GM19438 (cell line): Measurements from ENCODE around the gene UBE2E1.

ENCODE experiments used
- ATAC-seq: cut with Tn5 transposase; IDR thresholded peaks from one replicate; pipeline ENCODE4 v1.9.1; 2021; ENCODE audit warnings: low read depth; ENCODE audit not compliant: unreplicated experiment

UBE2E1 gene

DNA sequence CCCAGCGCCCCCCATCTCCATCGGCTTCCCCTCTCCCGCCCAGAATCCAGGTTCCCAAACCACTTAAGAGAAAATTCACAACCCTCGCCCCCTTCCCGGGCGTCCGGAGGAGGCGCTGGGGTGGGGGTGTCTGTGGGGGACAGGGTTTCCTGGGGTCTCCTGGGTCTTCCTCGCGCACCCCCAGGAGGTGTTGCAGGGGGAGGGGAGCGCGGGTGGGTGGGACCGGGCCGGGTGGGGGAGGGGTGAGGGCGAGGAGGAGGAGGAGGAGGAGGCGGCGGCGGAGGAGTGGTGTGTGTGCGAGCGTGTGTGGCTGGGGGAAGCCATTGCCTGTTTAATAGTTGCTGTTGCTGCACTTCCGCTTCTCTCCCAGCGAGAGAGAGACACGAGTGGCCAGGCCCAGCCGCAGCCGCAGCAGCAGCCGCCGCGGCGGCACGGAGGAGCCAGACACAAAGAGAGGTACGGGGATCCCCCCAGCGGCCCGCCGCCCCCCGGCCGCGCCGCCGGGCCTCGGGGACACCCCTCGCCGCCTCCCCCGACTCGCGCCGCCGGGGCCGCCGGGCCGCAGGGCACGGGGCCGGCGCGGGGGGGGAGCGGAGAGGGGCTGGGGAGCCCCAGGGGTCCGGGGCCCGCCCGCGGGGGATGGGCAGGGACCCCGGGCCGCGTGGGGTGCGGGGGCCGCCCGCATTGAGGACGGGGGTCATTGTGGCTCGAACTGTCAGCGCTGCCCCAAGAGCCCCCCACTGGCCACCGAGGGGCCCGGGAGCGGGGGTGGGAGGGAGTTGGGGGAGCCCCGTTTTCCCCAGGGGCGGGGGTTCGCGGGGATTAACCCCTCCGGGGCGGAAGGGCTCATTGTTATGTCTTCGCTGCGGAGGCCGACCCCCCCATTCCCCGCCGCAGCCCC lies at the start of gene UBE2E1:
Gene UBE2E1 (plus strand): TSS at position 323 of the 901 bp plus-strand sequence. CDS start 1,315 bp downstream, outside the sequence.
- ATAC-seq, result peak; percentile 66

DNA sequence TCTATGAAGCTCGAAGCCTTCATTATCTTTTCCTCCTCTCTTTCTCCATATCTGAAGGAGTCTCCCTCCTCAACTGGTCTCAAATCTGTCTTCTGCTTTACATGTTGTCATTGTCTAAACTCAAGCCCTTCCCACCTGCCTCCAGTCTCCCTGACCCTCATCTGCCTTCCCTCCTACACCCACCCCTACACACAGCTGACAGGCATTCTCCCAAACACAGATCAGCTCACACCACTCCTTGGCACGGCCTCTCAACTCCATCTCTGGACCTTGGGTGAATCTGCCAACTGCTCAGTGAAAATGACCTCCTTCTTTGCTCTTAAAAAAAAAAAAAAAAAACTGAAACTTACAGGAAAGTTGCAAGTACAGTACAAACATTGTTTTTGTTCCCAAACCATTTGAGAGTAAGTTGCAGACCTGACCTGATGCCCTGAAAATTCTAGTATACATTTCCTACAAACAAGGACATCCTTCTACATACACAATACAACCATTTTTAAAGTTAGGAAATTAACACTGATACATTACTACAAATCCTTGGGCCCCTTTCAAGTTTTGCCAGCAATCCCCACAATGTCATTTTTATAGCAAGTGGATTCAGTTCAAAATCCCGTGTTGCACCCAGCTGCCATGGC lies 49.4 kb upstream of the UBE2E1 start:
- ATAC-seq, result no peak

DNA sequence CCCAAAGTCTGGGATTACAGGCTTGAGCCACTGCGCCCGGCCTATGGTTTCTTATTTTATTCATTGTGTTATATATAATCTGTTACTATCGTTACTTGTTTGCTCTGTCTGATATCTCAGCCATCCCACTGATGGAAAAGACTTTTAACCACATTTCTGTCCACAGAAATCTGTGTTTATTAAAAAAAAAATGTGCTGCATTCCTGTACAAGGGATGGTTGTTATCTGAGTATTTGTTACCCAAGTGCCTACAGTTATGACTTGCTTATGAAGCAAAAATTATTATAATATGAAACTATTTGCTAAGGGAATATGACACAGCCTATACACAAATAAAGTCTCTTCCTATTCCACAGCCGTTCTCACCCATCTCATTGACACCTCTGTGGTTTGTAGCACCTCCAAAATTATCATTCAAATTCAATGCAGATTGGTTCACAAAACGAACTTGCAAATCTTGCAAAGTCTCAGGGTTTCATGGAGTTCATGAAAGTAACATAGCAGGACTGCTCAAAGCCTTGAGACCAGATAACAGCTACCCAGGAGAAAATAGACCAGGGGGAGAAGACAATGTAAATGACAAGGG lies 47.4 kb upstream of the UBE2E1 start:
- ATAC-seq, result no peak

DNA sequence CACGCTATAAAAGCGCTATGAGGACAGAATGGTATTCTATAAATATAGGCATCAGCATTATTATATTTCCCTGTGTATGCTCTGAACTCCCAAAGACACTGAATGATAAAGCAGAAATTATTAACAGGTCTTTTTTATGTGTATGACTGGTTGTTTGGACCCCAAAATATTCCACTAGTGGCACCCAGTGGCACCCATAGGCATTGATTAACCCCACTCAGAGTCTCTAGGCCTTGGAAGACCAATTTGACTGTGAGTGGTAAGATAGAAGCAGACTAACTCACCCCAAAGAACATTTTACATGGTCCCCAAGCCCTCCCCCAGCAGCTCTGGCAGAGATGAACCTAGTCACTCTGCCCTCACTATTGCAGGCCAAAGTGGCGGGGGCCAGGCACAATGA lies 45.4 kb upstream of the UBE2E1 start:
- ATAC-seq, result no peak

DNA sequence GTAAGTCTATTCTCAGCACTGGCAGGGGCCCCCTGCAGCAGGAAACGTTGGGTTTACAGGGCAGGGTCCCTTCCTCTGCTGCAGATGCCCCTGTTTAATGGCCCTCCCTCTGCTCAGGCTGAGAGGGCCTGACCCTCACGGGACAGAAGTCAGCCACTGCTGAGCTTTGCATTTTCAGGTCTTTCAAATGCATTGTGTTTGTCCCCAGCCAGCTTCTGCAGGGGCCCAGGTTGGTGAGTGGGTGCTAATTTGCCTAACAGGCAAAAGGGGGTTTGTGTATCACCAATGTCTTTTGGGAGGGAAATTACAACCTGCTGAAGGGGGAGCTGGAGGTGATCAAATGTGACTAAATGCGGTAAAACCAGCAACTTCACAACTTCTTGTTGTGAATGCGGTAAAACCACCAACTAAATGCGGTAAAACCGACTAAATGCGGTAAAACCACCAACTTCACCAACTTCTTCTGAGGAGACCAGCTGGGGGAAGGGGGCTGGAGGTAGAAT lies 44.8 kb upstream of the UBE2E1 start:
- ATAC-seq, result no peak

DNA sequence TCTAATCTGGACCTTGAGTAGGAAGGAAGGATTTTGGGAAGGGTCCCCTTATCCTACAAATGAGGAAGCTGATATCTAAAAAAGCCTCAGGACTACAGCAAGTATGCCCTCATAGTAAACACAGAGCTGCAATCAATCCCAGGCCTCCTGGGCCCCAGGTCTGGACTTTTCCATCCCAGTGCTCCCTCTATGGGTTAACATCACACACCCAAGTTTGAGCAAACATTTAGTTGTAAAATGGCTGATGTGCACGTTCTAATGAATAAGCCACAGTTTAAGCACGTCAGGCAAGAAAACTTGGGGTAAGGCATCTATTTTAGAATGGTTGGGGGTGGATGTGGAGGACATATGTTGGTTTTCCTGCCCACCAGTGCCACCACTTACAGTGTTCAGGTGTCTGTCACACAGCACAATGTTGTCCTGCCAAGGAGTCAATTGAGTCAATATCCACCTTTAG lies 44.3 kb upstream of the UBE2E1 start:
- peak; percentile 47 for ATAC-seq

DNA sequence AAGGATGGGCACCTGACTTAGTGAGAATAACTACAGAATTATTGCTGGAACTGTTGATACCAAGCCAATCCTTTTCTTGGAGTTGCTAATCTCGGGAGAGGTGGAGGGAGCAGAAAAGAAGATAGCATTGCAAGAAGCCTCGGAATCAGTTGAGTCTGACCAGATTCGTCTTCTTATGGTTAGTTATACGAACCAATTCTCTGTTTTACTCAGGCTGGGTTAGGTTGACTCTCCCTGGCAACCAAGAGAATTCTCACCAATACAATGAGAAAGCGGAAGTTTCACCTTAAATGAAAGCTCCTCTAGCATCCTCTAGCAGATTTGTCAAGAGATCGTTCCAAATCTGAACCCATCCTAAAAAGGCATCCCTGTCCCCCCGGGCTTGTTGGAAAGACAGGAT lies 43.5 kb upstream of the UBE2E1 start:
- ATAC-seq, result peak; percentile 78

DNA sequence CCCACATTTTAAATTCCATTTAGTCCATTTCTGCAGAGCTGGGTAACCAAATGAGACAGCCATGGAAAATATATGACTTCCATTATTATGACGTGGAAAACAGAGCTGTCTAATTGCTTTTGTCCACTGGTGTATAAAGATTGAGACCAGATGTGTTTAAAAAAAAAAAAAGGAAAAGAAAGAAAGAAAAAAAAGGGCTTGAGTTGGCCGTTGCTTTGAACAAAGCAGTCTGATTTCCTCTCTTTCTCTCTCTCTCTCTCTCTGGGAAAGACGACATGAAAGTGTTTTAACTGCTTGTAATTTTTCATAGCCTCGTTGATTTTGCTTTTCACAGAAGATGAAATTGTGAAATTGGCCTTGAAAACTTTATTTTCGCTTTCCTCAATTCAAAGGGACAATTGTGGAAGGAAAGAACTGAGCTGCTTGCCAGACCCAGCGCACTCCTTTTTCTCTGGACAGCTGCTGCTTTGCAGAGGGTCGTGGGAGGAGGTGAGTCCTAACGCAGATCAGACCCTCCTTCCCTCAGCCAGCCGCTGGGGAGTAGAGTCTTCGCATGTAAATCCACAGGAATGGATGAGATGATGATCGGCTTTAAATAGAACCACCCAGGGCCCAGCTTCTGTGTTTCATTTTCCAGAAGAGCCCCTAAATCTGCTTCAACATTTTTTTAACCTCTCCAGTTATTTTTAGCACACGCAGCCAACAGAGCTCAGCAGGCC lies 42.8 kb upstream of the UBE2E1 start:
- no peak for ATAC-seq

DNA sequence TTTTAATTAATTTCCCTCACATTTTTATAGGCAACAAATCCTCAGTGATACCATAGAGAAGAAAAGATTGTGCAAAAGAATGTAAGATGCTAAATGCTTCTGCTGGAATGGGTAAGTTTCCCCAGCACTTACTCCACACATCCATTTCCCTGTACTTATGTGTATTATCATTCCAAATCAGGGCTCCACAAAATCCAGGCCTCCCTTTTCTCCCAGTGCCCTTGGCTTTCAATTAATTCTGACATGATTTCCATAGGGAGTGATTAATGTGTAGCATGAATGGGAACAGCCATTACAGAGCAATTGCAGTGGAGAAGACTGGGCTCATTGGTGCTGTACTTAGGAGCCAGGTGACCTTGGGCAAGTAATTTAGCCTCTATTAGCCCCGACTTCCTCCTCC lies 41.3 kb upstream of the UBE2E1 start:
- ATAC-seq, result no peak

DNA sequence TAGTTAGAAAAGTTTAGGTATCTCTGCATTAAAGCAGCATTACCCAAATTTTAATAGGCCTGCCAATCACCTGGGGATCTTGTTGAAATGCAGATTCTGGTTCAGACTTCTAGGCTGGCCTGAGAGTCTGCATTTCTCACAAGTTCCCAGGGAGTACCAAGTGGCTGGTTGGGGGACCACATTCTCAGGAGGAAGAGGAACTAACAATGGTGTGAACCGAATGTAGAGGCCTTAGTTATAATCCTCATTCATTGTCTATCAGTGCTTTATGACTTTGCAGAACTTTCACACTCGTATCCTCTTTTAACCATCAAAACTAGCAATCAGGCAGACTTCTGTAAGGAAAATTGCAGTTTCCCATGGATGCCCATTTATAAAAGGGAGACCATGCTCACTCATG lies 38.2 kb upstream of the UBE2E1 start:
- ATAC-seq, result no peak

DNA sequence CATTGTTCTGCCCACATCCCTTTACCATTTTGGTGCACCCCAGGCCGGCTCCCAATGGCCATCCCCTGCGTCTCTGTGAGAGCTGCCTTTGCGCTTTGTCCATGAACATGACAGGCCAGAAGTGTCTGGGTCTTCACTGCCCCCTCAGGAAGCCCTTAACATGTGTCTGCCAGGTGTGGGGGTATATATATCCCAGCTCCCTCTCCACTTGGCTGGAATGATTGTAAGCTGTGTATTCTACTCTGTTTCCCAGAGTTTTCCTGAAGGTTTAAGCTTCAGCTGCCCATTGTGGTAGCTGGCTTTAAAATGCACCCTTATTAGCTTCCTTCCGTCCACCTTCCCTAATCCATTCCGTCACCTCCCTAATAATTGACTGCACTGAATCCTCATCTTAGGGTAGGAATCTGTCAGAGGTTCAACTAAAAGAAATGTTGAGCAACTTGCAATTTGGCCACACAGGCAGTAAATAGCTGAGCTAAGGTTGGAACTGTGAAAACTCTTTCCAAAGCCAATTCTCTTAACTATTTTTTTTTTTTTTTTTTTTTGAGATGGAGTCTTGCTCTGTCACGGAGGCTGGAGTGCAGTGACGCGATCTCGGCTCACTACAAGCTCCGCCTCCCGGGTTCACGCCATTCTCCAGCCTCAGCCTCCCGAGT lies 30.4 kb upstream of the UBE2E1 start:
- no peak for ATAC-seq

DNA sequence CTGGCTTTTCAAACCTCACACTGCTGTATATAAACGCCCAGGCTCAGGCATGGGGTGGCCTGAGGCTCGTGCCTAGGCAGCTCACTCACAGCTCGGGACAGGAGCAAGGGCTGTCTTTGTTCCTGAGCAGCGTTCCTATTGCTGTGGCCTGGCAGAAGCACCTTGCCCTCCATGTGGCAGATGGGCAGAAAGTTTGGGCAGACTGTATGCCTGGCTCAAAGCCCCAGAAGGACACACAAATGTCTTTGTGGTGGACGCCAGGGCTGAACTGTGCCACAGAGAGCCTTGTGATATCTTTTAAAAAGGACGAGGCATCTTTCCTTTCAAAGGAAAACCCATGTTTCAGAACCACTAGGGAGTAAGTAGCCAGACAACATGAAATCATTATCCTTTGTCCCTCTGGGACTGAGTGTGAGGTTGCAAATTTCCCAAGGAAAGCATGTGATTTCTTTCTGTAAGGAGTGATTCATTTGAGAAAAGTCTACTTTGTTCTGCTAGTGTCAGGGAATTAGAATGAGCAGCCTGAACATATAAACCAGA lies 29.3 kb upstream of the UBE2E1 start:
- no peak for ATAC-seq

DNA sequence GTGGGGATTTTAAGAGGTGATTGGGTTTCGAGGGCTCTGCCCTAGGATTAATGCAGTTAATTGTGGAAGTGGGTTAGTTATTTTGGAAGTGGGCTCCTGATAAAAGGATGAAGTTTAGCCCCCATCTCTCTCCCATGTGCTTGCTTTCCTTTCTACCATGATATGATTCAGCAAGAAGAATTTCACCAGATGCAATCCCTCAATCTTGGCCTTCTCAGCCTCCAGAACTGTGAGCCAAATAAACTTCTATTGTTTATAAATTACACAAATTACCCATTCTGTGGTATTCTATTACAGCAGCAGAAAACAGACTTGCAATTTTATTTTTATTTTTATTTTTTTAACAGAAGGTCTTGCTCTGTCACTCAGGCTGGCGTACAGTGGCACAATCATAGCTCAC lies 27.3 kb upstream of the UBE2E1 start:
- no peak for ATAC-seq

DNA sequence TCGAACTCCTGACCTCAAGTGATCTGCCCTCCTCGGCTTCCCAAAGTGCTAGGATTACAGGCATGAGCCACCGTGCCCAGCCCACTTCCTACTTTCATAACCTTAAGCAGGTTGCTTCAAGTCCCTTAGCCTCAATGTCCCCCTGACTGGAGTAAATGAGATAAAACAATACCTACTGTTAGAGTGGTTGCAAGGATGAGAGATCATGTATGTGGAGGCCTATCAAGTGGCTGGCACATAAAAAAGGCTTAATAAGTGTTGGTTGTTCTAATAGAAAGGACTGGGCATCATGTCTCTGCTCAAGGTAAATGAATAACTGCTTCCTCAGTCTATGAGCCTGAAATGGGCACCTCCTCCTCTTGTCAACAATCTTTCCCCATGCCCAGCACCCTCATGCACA lies 25.9 kb upstream of the UBE2E1 start:
- no peak for ATAC-seq

DNA sequence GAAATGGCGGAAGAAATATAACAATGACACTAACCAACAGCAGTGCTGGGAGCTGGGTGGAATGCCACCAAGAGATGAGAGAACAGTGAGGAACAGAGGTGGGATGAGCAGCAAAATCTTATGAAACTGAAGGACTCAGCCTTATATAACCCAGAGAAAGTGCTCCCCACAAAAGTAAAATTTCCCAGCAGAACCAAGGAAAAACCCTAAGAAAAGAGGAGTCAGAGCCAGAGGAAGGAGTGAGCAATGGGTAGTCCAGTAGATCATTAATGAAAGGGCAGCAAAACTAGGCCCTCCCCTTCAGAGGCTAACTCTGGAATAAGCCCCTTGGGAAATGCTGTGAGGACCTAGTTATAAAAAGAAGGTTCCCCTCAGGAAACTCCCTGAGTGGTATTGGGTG lies 24.7 kb upstream of the UBE2E1 start:
- no peak for ATAC-seq

DNA sequence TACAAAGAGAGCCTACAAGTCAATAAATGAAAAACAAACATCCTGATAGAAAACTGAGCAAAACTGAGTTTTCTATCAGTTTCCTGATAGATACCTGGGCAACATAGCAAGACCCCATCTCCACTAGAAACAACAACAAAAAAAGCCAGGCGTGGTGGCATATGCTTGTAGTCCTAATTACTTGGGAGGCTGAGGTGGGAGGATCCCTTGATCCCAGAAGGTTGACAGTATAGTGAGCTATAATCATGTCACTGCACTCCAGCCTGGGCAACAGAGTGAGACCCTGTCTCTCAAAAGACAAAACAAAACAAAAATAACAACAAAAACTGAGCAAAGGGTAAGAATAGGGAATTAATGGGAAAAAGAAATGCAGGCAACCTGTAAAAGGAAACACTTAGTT lies 23.9 kb upstream of the UBE2E1 start:
- ATAC-seq, result no peak

DNA sequence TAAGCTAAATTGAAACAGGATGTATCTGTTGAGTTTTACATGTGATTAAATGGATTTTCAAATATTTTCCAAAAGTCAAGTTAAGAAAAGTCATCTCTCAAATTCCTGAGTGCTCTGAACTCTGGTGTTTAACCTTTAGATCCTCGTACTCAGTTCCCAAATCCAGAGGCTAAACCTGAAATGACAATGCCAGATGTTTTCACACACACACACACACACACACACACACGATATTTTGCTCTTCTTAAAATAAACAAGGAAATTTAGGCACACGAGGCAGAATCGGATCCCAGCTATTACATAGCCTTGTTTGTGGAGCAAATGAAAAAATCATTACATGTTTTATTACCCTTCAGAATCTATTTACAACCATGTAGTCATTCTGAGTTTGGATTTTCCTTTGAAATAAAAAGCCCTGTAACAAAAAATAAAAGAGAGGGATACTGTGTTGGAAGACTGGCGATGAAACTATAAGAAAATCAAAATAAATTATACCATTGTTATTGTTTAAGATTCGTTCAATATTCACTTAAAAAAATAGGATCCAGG lies 20.6 kb upstream of the UBE2E1 start:
- no peak for ATAC-seq

DNA sequence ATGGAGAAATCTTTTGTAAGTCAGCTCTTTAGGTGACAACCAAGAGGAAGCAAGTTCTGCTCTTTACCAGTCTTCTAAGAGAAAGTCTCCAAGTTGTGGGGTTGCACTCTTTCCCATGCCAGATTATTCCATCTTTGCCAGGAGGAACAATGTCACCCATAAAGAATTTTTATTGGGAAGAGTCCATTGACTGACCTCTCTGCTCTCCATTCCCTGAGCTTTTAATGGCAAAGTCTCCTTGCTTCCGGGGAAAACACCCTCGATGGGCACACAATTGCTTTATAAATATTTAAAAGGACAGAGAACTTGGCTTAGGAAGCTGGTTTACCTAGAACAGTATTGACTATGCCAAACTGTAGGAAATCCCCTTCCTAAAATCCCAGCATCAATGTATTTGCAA lies 19.9 kb upstream of the UBE2E1 start:
- no peak for ATAC-seq

DNA sequence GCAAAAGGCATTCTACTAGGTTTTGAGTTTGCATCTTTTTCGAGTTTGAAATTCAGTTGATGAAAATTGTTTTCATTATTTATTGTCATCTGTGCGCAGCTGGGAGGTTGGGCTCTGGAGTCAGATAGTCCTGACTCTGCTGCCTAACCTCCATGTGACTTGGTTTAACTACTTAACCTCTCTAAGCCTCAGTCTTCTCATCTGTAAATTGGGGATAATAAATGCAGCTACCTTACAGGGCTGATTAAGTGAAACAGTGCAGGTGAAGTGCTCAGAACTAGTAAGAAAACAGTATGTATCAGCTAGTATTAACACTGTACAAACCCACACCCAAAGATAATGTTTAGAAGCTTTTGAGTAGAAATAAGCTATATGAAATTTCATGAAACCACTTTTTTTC lies 14.1 kb upstream of the UBE2E1 start:
- ATAC-seq, result no peak
